ENCODE results near the gene ANKRD31.
A peak's percentile ranks its signal among the peaks of the same experiment; 100 is the strongest.
"Not testable (repeated sequence)": the region's sequence is repeated elsewhere in the genome, so short reads cannot be mapped to it uniquely, and the experiment has no call there.

ANKRD31 gene

DNA sequence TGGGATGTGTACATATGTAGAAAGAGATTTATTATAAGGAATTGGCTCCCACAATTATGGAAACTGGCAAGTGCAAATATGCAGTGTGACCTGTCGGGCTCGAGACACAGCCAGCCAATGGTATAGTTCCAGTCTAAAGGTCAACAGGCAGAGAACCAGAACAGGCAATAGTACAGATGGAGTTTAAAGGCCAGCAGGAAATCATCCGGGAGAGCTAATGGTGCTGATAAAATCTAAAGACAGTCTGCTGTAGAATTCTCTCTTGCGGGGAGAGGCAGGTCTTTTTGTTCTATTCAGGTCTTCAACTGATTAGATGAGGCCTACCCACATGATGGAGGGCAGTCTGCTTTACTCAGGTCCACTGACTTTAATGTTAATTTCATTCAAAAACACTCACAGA, 21.8 kb downstream of the ANKRD31 start:
- no peak for DNase-seq

- DNase-seq, result no peak
Measured at GRCh38 chr5:75214409-75214808, 22.3 kb downstream of the ANKRD31 start.

- DNase-seq, result no peak
Measured at GRCh38 chr5:75203604-75204003, 33.1 kb downstream of the ANKRD31 start.

- no peak for DNase-seq
Measured at GRCh38 chr5:75202935-75203334, 33.7 kb downstream of the ANKRD31 start.

DNA sequence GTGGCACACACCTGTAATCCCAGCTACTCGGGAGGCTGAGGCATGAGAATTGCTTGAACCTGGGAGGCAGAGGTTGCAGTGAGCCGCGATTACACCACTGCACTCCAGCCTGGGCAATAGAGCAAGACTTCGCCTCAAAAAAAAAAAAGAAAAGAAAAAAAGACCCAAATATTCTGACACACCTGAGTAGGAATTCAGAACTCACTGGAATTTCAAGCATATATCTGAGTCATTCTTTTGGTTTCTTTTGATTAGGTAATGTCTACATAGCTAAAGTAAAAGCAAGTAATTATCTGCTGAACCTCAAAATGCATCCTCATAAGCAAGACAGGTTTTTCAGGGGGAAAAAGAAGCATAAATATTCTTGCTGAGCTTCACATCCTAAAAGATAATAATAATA, 35.9 kb downstream of the ANKRD31 start:
- no peak for DNase-seq

DNA sequence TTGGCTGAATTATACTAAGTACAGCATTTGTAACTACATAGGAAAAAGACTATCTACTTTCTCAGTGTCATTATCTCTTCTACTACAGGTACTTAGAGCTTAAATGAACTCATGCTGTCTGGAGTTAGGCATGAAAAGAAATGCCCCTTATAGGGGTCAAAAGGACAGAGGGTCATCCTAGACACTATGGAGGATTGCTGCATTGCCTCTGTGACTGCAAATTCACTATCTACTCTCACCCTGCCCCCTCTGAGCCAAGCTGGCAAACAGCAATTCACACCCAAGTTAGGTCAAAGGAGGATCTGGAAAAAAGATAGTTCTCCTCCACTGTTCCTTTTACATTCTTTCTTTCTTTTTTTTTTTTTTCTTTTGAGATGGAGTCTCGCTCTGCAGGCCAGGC, 36.7 kb downstream of the ANKRD31 start:
- DNase-seq, result no peak

DNA sequence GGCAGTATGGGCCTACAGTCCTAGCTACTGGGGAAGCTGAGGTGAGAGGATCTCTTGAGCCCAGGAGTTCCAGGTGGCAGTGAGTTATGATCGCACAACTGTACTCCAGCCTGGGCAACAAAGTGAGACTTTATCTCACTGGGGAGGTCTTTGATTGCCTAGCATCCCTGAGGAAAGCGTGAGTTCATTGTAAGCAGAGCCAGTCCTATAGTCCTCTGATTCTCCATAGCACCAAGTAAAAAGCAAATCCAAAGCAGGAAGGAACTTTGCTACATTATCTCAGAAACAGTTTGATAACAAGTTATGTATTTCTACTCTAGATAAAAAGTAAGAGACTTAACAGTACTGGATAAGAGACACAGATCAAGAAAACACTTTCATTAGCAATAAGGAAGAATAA, 37.6 kb downstream of the ANKRD31 start:
- no peak for DNase-seq

- no peak for DNase-seq
Measured at GRCh38 chr5:75197745-75198144, 38.9 kb downstream of the ANKRD31 start.

DNA sequence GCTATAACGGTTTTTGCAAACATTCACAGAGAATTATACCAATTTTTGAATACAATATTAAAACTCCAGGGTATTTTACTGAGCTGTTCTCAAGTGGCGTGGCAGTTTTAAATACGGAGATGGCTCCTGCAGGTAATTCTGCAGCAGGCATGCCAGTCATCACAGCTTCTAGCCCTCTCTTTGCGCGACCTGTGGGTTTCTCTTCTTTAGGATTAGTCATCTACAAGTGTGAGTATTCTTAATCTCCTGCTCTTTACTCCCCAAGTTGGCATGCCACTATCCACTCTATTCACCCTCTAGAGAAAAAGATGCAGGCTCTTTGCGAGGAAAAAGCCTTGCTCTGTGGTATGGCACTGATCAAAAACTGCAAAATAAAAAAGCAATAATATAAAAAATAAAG, 43.9 kb downstream of the ANKRD31 start:
- DNase-seq, result no peak

- no peak for DNase-seq
Measured at GRCh38 chr5:75192264-75192663, 44.4 kb downstream of the ANKRD31 start.

DNA sequence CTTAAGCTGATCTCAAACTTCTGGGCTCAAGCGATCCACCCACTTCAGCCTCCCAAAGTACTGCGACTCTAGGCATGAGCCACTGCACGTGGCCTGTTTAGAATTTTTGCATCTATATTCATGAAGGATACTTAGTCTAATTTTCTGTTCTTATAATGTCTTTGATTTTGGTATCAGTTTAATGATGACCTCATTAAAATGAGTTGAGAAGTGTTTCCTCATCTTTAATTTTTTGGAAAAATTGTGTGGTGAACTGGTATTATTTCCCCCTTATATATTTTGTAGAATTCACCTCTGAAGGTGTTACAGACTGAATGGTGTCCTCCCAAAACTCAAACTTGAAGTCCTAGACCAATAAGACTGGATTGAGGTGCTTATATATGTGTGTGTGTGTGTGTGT, 46.5 kb downstream of the ANKRD31 start:
- DNase-seq, result no peak

DNA sequence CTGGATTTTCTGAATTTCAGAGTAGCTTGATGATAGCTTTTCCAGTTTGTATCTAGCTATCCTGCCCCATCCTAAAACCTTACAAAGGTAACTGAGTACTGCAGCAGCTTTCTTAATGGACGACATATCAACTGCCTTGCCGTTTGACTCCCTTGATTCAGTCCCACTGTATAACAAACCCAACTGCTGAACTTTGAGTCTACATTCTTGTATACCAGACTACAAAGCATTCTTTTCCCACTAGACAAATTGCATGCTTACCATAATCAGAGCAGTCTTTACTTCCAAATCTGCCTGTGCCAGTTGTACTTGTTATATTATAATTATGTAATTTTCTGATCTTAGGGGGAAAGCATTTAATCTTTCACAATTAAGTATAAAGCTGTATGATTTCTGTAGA, 47.3 kb downstream of the ANKRD31 start:
- no peak for DNase-seq

- no peak for DNase-seq
Measured at GRCh38 chr5:75185763-75186162, 50.9 kb downstream of the ANKRD31 start.

DNA sequence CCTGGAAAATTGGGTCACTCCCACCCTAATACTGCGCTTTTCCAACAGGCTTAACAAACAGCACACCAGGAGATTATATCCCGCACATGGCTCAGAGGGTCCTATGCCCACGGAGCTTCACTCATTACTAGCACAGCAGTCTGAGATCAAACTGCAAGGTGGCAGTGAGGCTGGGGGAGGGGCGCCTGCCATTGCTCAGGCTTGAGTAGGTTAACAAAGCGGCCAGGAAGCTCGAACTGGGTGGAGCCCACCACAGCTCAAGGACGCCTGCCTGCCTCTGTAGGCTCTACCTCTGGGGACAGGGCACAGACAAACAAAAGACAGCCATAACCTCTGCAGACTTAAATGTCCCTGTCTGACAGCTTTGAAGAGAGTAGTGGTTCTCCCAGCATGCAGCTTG, 60.7 kb downstream of the ANKRD31 start:
- not testable (repeated sequence) for DNase-seq

DNA sequence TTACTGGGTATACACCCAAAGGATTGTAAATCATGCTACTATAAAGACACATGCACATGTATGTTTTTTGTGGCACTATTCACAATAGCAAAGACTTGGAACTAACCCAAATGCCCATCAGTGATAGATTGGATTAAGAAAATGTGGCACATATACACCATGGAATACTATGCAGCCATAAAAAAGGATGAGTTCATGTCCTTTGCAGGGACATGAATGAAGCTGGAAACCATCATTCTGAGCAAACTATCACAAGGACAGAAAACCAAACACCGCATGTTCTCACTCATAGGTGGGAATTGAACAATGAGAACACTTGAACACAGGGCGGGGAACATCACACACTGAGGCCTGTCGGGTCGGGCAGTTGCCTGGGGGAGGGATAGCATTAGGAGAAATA, 61.8 kb downstream of the ANKRD31 start:
- DNase-seq, result not testable (repeated sequence)

DNA sequence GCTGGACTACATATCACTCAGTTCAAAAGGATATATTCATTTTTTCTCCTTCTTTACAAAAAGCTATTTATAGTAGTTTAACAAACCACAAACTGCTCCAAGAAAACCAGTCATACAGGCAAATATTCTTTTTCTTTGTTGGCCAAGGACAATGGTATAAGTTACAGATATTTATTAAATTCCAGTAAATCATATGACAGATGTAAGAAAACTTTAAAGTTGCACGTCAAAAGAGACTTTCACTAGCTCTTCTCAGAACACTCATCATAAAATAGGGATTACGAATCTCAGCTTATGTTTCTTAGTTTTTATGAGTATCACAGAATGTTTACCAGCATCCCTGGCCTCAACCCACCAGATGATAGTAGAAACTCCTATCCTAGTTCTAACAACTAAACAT, 67.2 kb downstream of the ANKRD31 start:
- no peak for DNase-seq

GRCh38 chr5:75168026-75168735, 68.5 kb downstream of the ANKRD31 start:
- DNase-seq, result peak; percentile 45

DNA sequence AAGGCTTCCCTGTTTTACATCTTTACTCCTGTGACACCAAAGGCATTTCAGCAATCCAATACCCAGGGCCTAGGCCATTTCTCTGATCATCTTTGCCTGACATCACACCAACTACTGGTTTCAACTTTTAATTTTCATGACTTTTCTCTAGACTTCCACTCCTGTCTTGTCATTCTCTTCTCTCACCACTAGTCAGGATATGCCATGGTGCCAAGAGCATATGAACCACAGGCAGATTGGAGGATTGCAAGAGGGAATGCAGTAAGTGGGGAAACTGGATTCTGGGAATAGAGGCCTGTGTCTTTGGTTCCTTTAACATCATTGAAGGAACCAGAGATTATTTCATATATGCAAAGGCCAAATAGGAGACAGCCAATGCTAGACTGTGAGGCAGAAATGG, 69.3 kb downstream of the ANKRD31 start:
- peak; percentile 37 for DNase-seq

GRCh38 chr5:75161508-75161907, 75.2 kb downstream of the ANKRD31 start:
- DNase-seq, result not testable (repeated sequence)

GRCh38 chr5:75156585-75156984, 80.1 kb downstream of the ANKRD31 start:
- peak; percentile 74 for DNase-seq

DNA sequence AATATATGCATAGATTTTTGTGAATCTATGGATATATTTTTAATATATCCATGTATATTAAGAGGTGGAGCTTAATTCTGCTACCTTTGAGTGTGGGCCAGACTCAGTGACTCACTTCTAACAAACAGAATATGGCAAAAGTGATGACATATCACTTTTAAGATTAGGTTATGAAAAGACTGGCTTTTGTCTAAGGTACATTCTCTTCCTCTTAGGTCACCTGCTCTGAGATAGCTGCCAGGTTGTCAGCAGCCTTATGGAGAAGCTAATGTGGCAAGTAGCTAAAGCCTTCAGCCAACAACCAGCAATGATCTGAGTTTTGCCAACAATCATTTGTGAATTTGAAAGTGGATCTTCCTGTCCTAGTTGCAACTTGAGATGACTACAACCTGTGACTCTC, 83.8 kb downstream of the ANKRD31 start:
- no peak for DNase-seq

DNA sequence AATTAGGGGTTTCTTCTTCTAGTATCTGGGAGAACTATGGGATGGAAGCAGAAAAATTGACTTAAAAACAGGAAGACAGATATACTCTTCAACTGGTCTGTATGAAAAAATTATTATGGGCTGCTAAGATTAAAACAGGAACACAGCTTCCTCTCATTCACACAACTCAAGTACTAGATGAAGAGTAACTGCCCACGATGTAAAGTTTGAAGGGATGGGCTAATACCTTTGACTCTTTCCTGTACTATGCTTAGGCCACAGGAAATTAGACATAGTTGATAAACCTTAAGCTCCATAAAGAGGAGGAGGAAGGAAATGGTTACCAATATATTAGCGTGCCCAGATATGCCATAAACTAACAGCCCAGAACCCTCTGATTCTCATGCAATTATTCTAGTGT, 88.6 kb downstream of the ANKRD31 start:
- DNase-seq, result no peak

DNA sequence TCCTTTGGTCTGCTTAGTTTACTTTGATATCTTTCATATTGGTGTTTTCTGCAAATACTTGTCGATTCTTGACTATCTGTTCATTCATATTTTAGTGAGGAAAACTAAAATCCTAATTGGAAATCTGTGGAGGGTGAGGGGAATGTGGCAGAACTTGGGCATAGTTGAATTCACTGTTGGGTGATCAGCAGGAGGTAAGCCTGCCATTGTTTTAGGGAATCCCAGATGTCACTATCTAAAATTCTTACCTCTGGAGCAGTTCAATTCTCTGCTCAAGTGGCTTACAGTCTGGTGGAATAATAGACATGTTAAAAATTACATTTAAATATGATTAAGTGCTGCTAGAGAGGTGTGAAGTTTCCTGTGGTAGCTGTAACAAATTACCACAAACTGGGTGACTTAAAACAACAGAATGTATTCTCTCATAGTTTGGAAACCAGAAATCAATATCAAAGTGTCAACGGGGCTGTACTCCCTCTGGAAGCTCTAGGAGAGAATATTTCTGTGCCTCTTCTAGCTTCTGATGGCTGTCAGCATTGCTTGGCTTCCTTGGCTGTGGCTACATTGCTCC, 94.0 kb downstream of the ANKRD31 start:
- no peak for DNase-seq

- DNase-seq, result no peak
Measured at GRCh38 chr5:75140277-75140676, 96.4 kb downstream of the ANKRD31 start.

- DNase-seq, result peak; percentile 18
Measured at GRCh38 chr5:75138689-75139088, 98.0 kb downstream of the ANKRD31 start.

Measured in NCI-H82 (cell line).